H9 (cell line): Measurements from ENCODE around the gene ITPKA. TPM values are rescaled to one million over a fixed set of nuclear protein-coding genes. Genes with fewer than 3 reads are reported as not detected.

ENCODE experiments used
- DNase-seq: peaks from one replicate; pipeline ENCODE4 v3.0.0-alpha.2; 2017
- H2AFZ ChIP-seq: one replicate; pipeline ENCODE4 v1.6.1; 2013; ENCODE audit warnings: mild to moderate bottlenecking, low read length, control low read depth, moderate library complexity
- H2AK5ac ChIP-seq: 2 replicates; pipeline ENCODE4 v1.6.1; 2013; ENCODE audit warnings: low read length, control low read depth, mixed read lengths; ENCODE audit not compliant: insufficient read length
- H2BK120ac ChIP-seq: one replicate; pipeline ENCODE4 v1.6.1; 2013; ENCODE audit warnings: low read depth, mild to moderate bottlenecking, low read length, control low read depth, inconsistent platforms; ENCODE audit not compliant: poor library complexity, severe bottlenecking
- H2BK12ac ChIP-seq: 2 replicates; pipeline ENCODE4 v1.6.1; 2013; ENCODE audit warnings: low read length, control low read depth, mixed read lengths, low read depth; ENCODE audit not compliant: insufficient read length
- H2BK15ac ChIP-seq: 2 replicates; pipeline ENCODE4 v1.6.1; 2013; ENCODE audit warnings: low read depth, low read length, control low read depth
- H2BK20ac ChIP-seq: one replicate; pipeline ENCODE4 v1.6.1; 2013; ENCODE audit warnings: low read depth, mild to moderate bottlenecking, low read length, control low read depth, inconsistent platforms; ENCODE audit not compliant: poor library complexity, severe bottlenecking
- H2BK5ac ChIP-seq: 2 replicates; pipeline ENCODE4 v1.6.1; 2013; ENCODE audit warnings: low read length, control low read depth, mixed read lengths; ENCODE audit not compliant: insufficient read length
- H3K14ac ChIP-seq: 2 replicates; pipeline ENCODE4 v1.6.1; 2013; ENCODE audit warnings: low read length, control low read depth; ENCODE audit not compliant: insufficient read depth
- H3K18ac ChIP-seq: 2 replicates; pipeline ENCODE4 v1.6.1; 2013; ENCODE audit warnings: low read depth, mild to moderate bottlenecking, mixed read lengths, low read length, control low read depth; ENCODE audit not compliant: insufficient read length
- H3K23ac ChIP-seq: 2 replicates; pipeline ENCODE4 v1.6.1; 2013; ENCODE audit warnings: low read length, control low read depth, mixed read lengths, low read depth; ENCODE audit not compliant: insufficient read length
- H3K23me2 ChIP-seq: 2 replicates; pipeline ENCODE4 v1.6.1; 2013; ENCODE audit warnings: low read depth, mild to moderate bottlenecking, mixed read lengths, low read length, control low read depth; ENCODE audit not compliant: insufficient read length, poor library complexity, severe bottlenecking
- H3K27ac ChIP-seq: 2 replicates; pipeline ENCODE4 v1.5.1; 2013; ENCODE audit warnings: low read length, control low read depth, mixed read lengths, low read depth; ENCODE audit not compliant: insufficient read length
- H3K27me3 ChIP-seq: 2 replicates; pipeline ENCODE4 v1.6.1; 2013; ENCODE audit warnings: low read length, control low read depth, inconsistent platforms; ENCODE audit not compliant: insufficient read depth
- H3K4ac ChIP-seq: 2 replicates; pipeline ENCODE4 v1.6.1; 2013; ENCODE audit warnings: low read depth, mild to moderate bottlenecking, control low read depth, inconsistent platforms, low read length, moderate library complexity
- H3K4me1 ChIP-seq: 2 replicates; pipeline ENCODE4 v1.6.1; 2013; ENCODE audit warnings: low read length, control low read depth, inconsistent platforms; ENCODE audit not compliant: insufficient read depth
- H3K4me2 ChIP-seq: 2 replicates; pipeline ENCODE4 v1.6.1; 2013; ENCODE audit warnings: low read length, control low read depth, mixed read lengths; ENCODE audit not compliant: insufficient read length, insufficient read depth
- H3K56ac ChIP-seq: 2 replicates; pipeline ENCODE4 v1.6.1; 2013; ENCODE audit warnings: low read depth, mild to moderate bottlenecking, mixed read lengths, low read length, control low read depth; ENCODE audit not compliant: insufficient read length
- H3K79me1 ChIP-seq: 2 replicates; pipeline ENCODE4 v1.6.1; 2013; ENCODE audit warnings: low read depth, mild to moderate bottlenecking, moderate library complexity, low read length, control low read depth, inconsistent platforms; ENCODE audit not compliant: insufficient read depth, poor library complexity, severe bottlenecking
- H3K79me2 ChIP-seq: 2 replicates; pipeline ENCODE4 v1.6.1; 2013; ENCODE audit warnings: low read length, control low read depth, inconsistent platforms; ENCODE audit not compliant: insufficient read depth
- H3K9ac ChIP-seq: 2 replicates; pipeline ENCODE4 v1.6.1; 2013; ENCODE audit warnings: low read length, control low read depth, mixed read lengths; ENCODE audit not compliant: insufficient read length; ENCODE audit errors: extremely low read depth
- H3K9me3 ChIP-seq: one replicate; pipeline ENCODE4 v1.6.1; 2013; ENCODE audit warnings: low read depth, low read length, inconsistent platforms; ENCODE audit not compliant: control insufficient read depth
- H3T11ph ChIP-seq: one replicate; pipeline ENCODE4 v1.6.1; 2013; ENCODE audit warnings: mild to moderate bottlenecking, low read length, control low read depth, inconsistent platforms
- H4K20me1 ChIP-seq: one replicate; pipeline ENCODE4 v1.6.1; 2013; ENCODE audit not compliant: control insufficient read depth, insufficient read length, insufficient read depth
- H4K5ac ChIP-seq: 2 replicates; pipeline ENCODE4 v1.6.1; 2013; ENCODE audit warnings: low read depth, mild to moderate bottlenecking, mixed read lengths, low read length, control low read depth; ENCODE audit not compliant: insufficient read length
- H4K8ac ChIP-seq: replicated peaks from 2 replicates; pipeline ENCODE4 v1.6.1; 2013; ENCODE audit warnings: low read length, control low read depth, mixed read lengths, low read depth; ENCODE audit not compliant: insufficient read length
- H4K91ac ChIP-seq: 2 replicates; pipeline ENCODE4 v1.6.1; 2013; ENCODE audit warnings: low read depth, mild to moderate bottlenecking, moderate library complexity, mixed read lengths, low read length, control low read depth; ENCODE audit not compliant: insufficient read length
- H3K27ac Mint-ChIP-seq, 3 experiments: 2 replicates in 2 of 3; 3 replicates in 1 of 3; pipeline ENCODE4 v1.8.0; 2020 to 2021; ENCODE audit warnings: mixed read lengths in 3 of 3, mild to moderate bottlenecking in 1 of 3, moderate library complexity in 1 of 3
- H3K27me3 Mint-ChIP-seq: 2 replicates; pipeline ENCODE4 v1.8.0; 2021; ENCODE audit warnings: low read depth, mild to moderate bottlenecking, moderate library complexity, mixed read lengths
- H3K36me3 Mint-ChIP-seq, 3 experiments: 2 replicates in 2 of 3; 3 replicates in 1 of 3; pipeline ENCODE4 v1.8.0; 2020 to 2021; ENCODE audit warnings: low read depth in 3 of 3, mixed read lengths in 3 of 3; ENCODE audit not compliant: insufficient read depth in 1 of 3
- H3K4me1 Mint-ChIP-seq, 2 experiments: 2 replicates each; pipeline ENCODE4 v1.8.0; 2020; ENCODE audit warnings: mixed read lengths in 2 of 2
- H3K4me3 Mint-ChIP-seq, 2 experiments: 2 replicates in 1 of 2; 3 replicates in 1 of 2; pipeline ENCODE4 v1.8.0; 2020 to 2021; ENCODE audit warnings: mild to moderate bottlenecking in 2 of 2, mixed read lengths in 2 of 2, moderate library complexity in 1 of 2
- H3K9me3 Mint-ChIP-seq, 2 experiments: 2 replicates in 1 of 2; 3 replicates in 1 of 2; pipeline ENCODE4 v1.8.0; 2020; ENCODE audit warnings: mild to moderate bottlenecking in 2 of 2, mixed read lengths in 2 of 2, moderate library complexity in 1 of 2
- CTCF ChIP-seq: fragments of 200-600 bp; sonication (generic); conservative IDR thresholded peaks from 3 replicates; pipeline ENCODE4 v1.8.0; 2021; ENCODE audit warnings: antibody characterized with exemption, mild to moderate bottlenecking
- WGBS: extraction: QIAGEN DNeasy Blood & Tissue Kit; methylation state at CpG from one replicate; pipeline ENCODE4 v1.1.7; 2013; ENCODE audit warnings: missing lambda C conversion rate, low lambda C conversion rate, mixed read lengths; ENCODE audit not compliant: insufficient read length; ENCODE audit errors: extremely low coverage; 5-methylcytosine and 5-hydroxymethylcytosine counted together
- total RNA-seq: library from RNA; stranded (reverse); gene quantifications from 2 replicates; pipeline ENCODE4 v1.2.1, GENCODE V29; 2021

The ITPKA gene
- total RNA-seq, 1 experiment from 2014 or later: 0.77 TPM

DNA sequence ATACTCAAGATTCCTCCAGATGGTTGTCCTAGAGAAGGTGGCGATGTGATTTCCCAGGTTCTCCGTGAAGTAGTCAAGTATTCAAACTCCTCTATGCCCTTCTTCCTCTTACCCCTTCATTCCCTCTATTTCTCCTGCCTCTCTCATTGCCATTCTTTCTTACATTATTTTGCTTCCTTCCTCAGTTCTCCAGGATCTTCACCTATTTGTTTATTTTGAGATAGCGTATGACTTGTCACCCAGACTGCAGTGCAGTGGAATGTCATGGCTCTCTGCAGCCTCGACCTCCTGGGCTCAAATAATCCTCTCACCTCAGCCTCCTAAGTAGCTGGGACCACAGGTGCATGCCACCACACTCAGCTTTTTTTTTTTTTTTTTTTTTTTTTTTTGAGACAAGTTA lies 1.8 kb upstream of the ITPKA start:
- Histone ChIP-seq H2BK12ac (no peak overlapping the region), H3K9me3 (no peaks in the 10 kb centered on the region), H4K5ac (no peak overlapping the region), H2BK20ac (no peak overlapping the region), H2AFZ (no peak overlapping the region), H2BK120ac (no peak overlapping the region), H2AK5ac (no peak overlapping the region), H3K4me1 (no peaks in the 10 kb centered on the region), H3K18ac (no peak overlapping the region), H3K27me3 (peaks cover 47% of the 10 kb centered on the region), H3K4me2 (no peak overlapping the region), H3K9ac (no peak overlapping the region), H3K14ac (no peak overlapping the region), H3K23me2 (peaks cover 25% of the 10 kb centered on the region), H3K56ac (no peak overlapping the region), H3K27ac (no peak overlapping the region), H2BK5ac (no peak overlapping the region), H3T11ph (no peak overlapping the region), H2BK15ac (no peak overlapping the region), H4K91ac (no peak overlapping the region), H4K20me1 (no peaks in the 10 kb centered on the region), H3K79me2 (no peaks in the 10 kb centered on the region), H3K23ac (no peak overlapping the region), H3K4ac (no peak overlapping the region), H3K79me1 (no peaks in the 10 kb centered on the region), H4K8ac (no peak overlapping the region)
- H3K4me3 Mint-ChIP-seq: no peak overlapping the region; a peak in 1 of 5 replicates
- no peak overlapping the region for H3K27ac Mint-ChIP-seq
- no CpG with 5 or more reads among the region's 4 CpGs for WGBS
- H3K9me3 Mint-ChIP-seq: no peaks in the 10 kb centered on the region; a peak in 2 of 5 replicates
- H3K4me1 Mint-ChIP-seq: peaks cover 8 to 13% of the 10 kb centered on the region in 2 experiments
- H3K27me3 Mint-ChIP-seq: peaks cover 70% of the 10 kb centered on the region
- no peaks in the 10 kb centered on the region; a peak in 1 of 7 replicates for H3K36me3 Mint-ChIP-seq
- no peak for DNase-seq
- no peak for TF ChIP-seq CTCF
